SJCRH30 (cell line): ENCODE results near the gene TSPAN11. TPM values are rescaled to one million over a fixed set of nuclear protein-coding genes. Genes with fewer than 3 reads are reported as not detected.

ENCODE experiments used
- DNase-seq, 2 experiments: peaks; one replicate each; pipeline ENCODE4 v3.0.0-alpha.2; 2015 to 2020
- H3K27ac ChIP-seq: fragments of 250-450 bp; sonication (Bioruptor Pico); 2 replicates; pipeline ENCODE4 v1.5.1; 2020; ENCODE audit warnings: mild to moderate bottlenecking, moderate library complexity
- H3K27me3 ChIP-seq: fragments of 250-450 bp; sonication (Bioruptor Pico); 2 replicates; pipeline ENCODE4 v1.5.1; 2020; ENCODE audit warnings: mild to moderate bottlenecking, moderate library complexity
- H3K36me3 ChIP-seq: fragments of 250-450 bp; sonication (Bioruptor Pico); 2 replicates; pipeline ENCODE4 v1.5.1; 2020; ENCODE audit warnings: mild to moderate bottlenecking, moderate library complexity
- H3K4me1 ChIP-seq: fragments of 250-450 bp; sonication (Bioruptor Pico); 2 replicates; pipeline ENCODE4 v1.5.1; 2020; ENCODE audit warnings: mild to moderate bottlenecking, moderate library complexity
- H3K4me3 ChIP-seq: fragments of 250-450 bp; sonication (Bioruptor Pico); 2 replicates; pipeline ENCODE4 v1.5.1; 2020; ENCODE audit warnings: mild to moderate bottlenecking, moderate library complexity
- H3K9me3 ChIP-seq: fragments of 250-450 bp; sonication (Bioruptor Pico); replicated peaks from 2 replicates; pipeline ENCODE4 v1.5.1; 2020; ENCODE audit warnings: mild to moderate bottlenecking, moderate library complexity
- total RNA-seq: library from RNA; depleted of rRNA; stranded (reverse); fragments of >200 nt; shearing (Covaris generic); gene quantifications from 2 replicates; pipeline ENCODE4 v1.2.3, GENCODE V29; 2014

Gene TSPAN11
- total RNA-seq, 1 experiment from 2014 or later: 6.5 TPM

GRCh38 chr12:30991466-30991865 lies 64.9 kb downstream of the TSPAN11 start:
- no peak for DNase-seq
- Histone ChIP-seq H3K4me3 (no peak overlapping the region), H3K4me1 (peaks cover 11% of the 10 kb centered on the region)

DNA sequence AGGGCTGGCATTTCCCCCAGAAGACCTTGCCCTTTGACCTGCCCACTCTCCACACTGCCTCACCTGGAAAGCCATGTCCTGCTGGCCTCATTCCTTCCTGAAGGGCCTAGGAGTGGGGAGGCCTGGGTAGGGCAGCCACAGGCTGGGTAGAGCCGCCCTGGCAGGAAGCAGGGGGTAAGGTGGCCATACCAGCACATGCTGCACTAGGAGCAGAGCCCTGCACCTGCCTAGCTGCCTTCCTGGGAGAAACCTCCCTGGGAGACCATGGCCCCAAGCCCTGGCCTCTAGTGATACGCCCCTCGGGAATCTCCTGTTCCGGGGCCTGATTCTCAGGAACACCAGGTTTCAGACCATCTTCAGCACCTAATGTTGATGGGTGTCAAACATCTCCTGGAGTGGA lies 65.8 kb downstream of the TSPAN11 start:
- no peak overlapping the region for H3K4me3 ChIP-seq
- peaks cover 20% of the 10 kb centered on the region for H3K4me1 ChIP-seq
- no peaks in the 10 kb centered on the region for H3K27me3 ChIP-seq
- no peak overlapping the region for H3K27ac ChIP-seq
- no peak for DNase-seq
- no peaks in the 10 kb centered on the region for H3K36me3 ChIP-seq
- no peaks in the 10 kb centered on the region for H3K9me3 ChIP-seq

More at GRCh38 chr12:30991466-30991865, 64.9 kb downstream of the TSPAN11 start:
- Histone ChIP-seq H3K9me3 (no peaks in the 10 kb centered on the region), H3K27ac (no peak overlapping the region), H3K27me3 (no peaks in the 10 kb centered on the region), H3K36me3 (no peaks in the 10 kb centered on the region)

- no peak for DNase-seq
- no peaks in the 10 kb centered on the region for H3K36me3 ChIP-seq
- H3K4me1 ChIP-seq: peaks cover 20% of the 10 kb centered on the region
- no peaks in the 10 kb centered on the region for H3K9me3 ChIP-seq
- no peak overlapping the region for H3K4me3 ChIP-seq
- no peaks in the 10 kb centered on the region for H3K27me3 ChIP-seq
- no peak overlapping the region for H3K27ac ChIP-seq
Observed at GRCh38 chr12:30993766-30994165, 67.2 kb downstream of the TSPAN11 start.

DNA sequence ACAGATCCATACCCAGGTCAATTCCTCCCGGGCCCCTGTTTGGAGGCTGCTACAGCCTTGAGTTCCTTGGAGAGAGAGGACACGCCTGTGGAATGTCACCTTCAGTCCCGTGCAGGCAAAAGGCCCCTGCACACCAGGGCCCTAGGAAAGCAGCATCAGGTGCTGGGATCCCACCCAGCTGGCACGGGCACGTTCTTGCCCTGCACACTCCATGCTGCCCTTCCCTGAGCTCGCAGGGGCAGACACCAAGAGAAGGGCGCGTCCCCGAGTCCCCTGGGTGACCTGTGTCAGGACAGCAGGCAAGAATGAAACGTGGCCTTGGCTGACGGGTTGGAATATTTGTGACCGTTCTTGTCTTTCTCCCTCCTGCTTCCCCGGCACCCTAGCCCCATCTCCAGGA lies 67.7 kb downstream of the TSPAN11 start:
- Histone ChIP-seq H3K9me3 (no peaks in the 10 kb centered on the region), H3K27me3 (no peaks in the 10 kb centered on the region)

DNA sequence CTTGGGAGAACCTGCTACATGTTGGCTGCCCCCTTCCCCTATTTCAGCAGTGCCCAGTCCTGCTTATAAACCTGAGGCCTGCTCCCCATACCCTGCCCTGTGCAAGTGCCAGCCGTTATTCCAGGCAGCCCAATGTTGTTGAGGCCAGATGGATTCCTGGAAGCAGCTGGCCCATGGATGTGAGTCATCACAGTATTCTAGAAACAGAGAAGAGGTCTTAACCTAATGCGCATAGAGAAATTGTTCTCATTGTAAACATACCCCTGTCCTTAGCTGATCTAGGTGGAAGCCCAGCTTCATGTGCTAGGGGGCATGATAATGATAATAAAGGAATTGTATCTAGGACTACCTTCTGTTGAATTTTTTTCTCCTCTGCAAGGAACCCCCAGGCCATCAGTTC lies 69.7 kb downstream of the TSPAN11 start:
- Histone ChIP-seq H3K9me3 (no peaks in the 10 kb centered on the region), H3K36me3 (no peaks in the 10 kb centered on the region), H3K4me3 (no peak overlapping the region), H3K27ac (peak overlapping the region; percentile 77), H3K4me1 (peaks cover 24% of the 10 kb centered on the region), H3K27me3 (no peaks in the 10 kb centered on the region)
- DNase-seq: peak; percentile 78 to 86

More for the DNA sequence above, 67.7 kb downstream of the TSPAN11 start:
- no peak overlapping the region for H3K4me3 ChIP-seq
- no peak overlapping the region for H3K27ac ChIP-seq
- peaks cover 20% of the 10 kb centered on the region for H3K4me1 ChIP-seq
- no peak for DNase-seq
- H3K36me3 ChIP-seq: no peaks in the 10 kb centered on the region

DNA sequence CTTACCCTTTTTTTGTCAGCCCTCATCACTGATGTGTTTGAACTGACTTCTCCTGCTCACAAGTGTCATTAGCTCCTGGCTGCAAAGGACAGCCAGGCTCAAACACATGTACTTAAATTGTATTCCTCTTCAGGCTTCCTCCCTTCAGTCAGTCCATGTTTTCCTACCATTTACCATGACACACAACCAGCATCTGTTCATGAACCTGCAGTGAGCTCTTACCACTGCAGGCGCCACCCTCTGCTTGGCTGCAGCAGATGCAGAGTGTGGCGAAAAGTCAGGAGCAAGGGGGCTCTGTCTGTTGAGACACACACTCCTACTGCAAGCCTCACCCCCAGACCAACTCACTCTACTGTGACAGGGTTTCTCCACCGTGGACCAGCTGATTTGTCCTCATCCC lies 70.2 kb downstream of the TSPAN11 start:
- DNase-seq: peak; percentile 40 to 58
- peaks cover 24% of the 10 kb centered on the region for H3K4me1 ChIP-seq
- H3K27ac ChIP-seq: peak overlapping the region; percentile 77
- H3K4me3 ChIP-seq: no peak overlapping the region
- no peaks in the 10 kb centered on the region for H3K36me3 ChIP-seq
- no peaks in the 10 kb centered on the region for H3K27me3 ChIP-seq
- H3K9me3 ChIP-seq: no peaks in the 10 kb centered on the region

GRCh38 chr12:30997685-30998440 lies 71.3 kb downstream of the TSPAN11 start:
- Histone ChIP-seq H3K4me1 (peaks cover 24% of the 10 kb centered on the region), H3K27ac (no peak overlapping the region), H3K27me3 (no peaks in the 10 kb centered on the region), H3K36me3 (no peaks in the 10 kb centered on the region), H3K4me3 (no peak overlapping the region), H3K9me3 (no peaks in the 10 kb centered on the region)
- no peak for DNase-seq

GRCh38 chr12:30999011-30999410 lies 72.5 kb downstream of the TSPAN11 start:
- H3K4me1 ChIP-seq: peaks cover 24% of the 10 kb centered on the region

DNA sequence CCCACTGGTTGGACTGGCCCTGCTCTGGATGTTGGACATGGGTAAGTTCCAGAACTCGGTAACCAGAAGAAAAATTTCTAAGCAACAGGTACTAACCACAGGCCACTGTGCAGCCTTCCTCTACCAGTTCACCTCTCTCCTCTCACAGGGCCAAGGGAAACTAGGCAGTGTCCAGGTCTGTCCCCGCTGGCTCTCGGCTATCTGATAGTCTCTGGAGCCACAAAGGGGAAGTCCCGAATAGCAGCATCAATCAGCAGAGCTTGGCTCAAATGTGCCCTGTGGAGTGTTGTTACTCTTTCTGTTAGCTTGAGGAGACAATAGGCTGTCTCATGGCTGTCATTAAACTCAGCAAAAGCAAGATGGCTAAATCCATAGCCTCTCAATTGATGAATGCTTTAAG lies 73.2 kb downstream of the TSPAN11 start:
- Histone ChIP-seq H3K9me3 (no peaks in the 10 kb centered on the region), H3K4me1 (peaks cover 25% of the 10 kb centered on the region), H3K4me3 (no peak overlapping the region), H3K36me3 (no peaks in the 10 kb centered on the region), H3K27me3 (no peaks in the 10 kb centered on the region), H3K27ac (no peak overlapping the region)
- no peak for DNase-seq

More at GRCh38 chr12:30999011-30999410, 72.5 kb downstream of the TSPAN11 start:
- no peak for DNase-seq
- Histone ChIP-seq H3K36me3 (no peaks in the 10 kb centered on the region), H3K27me3 (no peaks in the 10 kb centered on the region), H3K27ac (no peak overlapping the region), H3K4me3 (no peak overlapping the region), H3K9me3 (no peaks in the 10 kb centered on the region)

DNA sequence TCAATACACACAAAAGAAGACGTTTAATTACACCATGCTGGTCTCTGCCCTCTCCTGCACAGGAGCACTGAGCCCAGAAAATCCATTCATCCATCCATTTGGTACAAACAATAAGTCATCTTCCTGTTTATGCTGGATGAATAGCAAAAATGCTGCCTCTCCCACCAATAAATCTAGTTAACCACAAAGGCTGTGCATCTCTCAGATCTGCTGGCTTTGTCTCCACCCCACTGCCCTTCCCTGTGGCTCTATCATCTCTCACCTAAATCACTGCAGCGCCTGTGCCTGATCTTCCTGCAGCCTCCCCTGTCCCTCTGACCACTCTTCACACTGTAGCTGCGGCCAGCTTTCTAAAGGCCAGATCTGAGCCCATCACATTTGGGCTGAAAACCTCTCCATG lies 74.2 kb downstream of the TSPAN11 start:
- Histone ChIP-seq H3K27ac (no peak overlapping the region), H3K36me3 (no peaks in the 10 kb centered on the region), H3K27me3 (no peaks in the 10 kb centered on the region), H3K4me1 (peaks cover 33% of the 10 kb centered on the region), H3K9me3 (no peaks in the 10 kb centered on the region), H3K4me3 (no peak overlapping the region)
- DNase-seq: no peak

GRCh38 chr12:31001581-31002360 lies 75.2 kb downstream of the TSPAN11 start:
- H3K36me3 ChIP-seq: no peaks in the 10 kb centered on the region
- H3K27ac ChIP-seq: no peak overlapping the region
- H3K9me3 ChIP-seq: no peaks in the 10 kb centered on the region
- no peaks in the 10 kb centered on the region for H3K27me3 ChIP-seq
- DNase-seq: no peak
- no peak overlapping the region for H3K4me3 ChIP-seq
- peaks cover 31% of the 10 kb centered on the region for H3K4me1 ChIP-seq

- Histone ChIP-seq H3K9me3 (no peaks in the 10 kb centered on the region), H3K36me3 (no peaks in the 10 kb centered on the region), H3K27ac (no peak overlapping the region), H3K4me3 (no peak overlapping the region), H3K27me3 (no peaks in the 10 kb centered on the region), H3K4me1 (peaks cover 31% of the 10 kb centered on the region)
- no peak for DNase-seq
Observed at GRCh38 chr12:31002361-31002725, 75.8 kb downstream of the TSPAN11 start.

DNA sequence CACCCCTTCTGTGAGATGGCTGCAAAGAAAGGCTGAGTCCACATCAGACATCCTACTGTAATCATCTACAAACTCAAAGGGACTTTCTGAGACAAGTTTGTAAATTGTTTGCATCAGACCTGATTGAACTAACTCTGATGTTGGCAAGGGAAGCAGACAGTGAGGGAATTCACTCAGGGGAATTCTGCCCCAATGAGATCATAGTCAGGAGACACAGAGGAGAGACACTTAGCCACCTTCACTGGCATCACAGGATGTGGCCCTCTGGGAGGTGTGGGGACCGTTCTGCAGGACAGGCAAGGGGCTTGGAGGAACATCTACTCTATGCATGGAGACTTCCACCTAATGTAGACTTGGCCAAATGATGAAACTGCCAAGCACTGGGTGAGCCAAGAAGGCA lies 76.5 kb downstream of the TSPAN11 start:
- peaks cover 36% of the 10 kb centered on the region for H3K4me1 ChIP-seq
- H3K27ac ChIP-seq: no peak overlapping the region
- no peaks in the 10 kb centered on the region for H3K9me3 ChIP-seq
- no peak for DNase-seq
- no peaks in the 10 kb centered on the region for H3K27me3 ChIP-seq
- no peaks in the 10 kb centered on the region for H3K36me3 ChIP-seq
- H3K4me3 ChIP-seq: no peak overlapping the region

DNA sequence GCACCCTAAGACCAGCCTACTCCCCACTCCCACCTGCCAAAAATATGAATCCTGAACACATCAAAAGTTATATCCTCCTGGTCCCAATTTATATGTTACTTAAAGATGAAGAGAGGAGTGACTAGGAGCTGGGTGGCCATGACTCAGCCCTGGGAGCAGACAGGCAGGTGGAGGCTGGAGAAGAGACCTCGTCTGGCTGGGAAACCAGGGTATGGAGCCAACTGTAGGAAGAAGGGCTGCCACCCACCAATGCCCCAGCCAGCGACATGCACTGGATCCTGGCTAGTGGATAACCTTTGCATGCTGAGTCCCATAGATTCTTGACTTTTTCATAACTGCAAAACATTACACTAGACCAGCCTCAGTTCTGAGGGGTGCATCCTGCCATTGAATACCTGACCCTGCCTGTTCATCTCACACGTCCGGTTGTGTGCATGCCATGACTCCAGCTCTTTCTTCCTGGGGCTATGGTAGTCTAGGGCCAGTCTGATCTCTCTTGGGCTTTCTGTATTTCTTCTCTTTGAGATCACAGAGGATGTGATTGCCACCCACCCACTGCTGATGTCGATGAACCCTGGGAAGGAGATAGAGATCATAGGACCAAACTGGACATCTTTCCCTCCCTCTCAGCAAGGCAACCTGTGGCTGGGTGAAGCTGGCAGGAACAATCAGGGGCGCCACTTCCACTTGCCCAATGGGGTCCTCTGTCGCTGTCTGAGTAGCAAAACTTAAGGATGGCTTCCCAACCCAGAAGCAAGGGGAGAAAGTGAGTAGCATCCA lies 77.5 kb downstream of the TSPAN11 start:
- no peaks in the 10 kb centered on the region for H3K9me3 ChIP-seq
- no peak overlapping the region for H3K4me3 ChIP-seq
- H3K4me1 ChIP-seq: peaks cover 40% of the 10 kb centered on the region
- H3K36me3 ChIP-seq: no peaks in the 10 kb centered on the region
- no peak overlapping the region for H3K27ac ChIP-seq
- no peak for DNase-seq
- no peaks in the 10 kb centered on the region for H3K27me3 ChIP-seq

DNA sequence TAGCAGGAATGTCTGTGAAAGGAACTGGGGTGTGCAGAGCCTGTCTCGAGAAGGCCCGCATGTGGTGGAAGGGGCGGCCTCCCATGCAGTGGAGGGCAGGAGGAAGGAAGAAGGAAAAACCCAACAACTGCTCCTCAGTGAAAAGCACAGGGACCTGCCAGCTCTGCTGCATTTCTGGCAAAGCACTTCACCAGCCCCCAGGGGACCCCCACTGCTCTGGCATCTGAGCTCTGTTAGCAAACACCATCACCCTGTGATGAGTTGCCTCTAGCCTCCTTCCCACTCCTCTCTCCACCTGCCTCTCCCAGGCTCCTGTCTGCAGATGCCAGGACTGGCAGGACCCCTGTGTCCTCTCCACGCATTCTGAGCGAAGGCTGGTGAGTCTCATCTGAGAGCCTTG lies 78.1 kb downstream of the TSPAN11 start:
- no peak for DNase-seq
- Histone ChIP-seq H3K27ac (no peak overlapping the region), H3K4me3 (no peak overlapping the region), H3K4me1 (peaks cover 40% of the 10 kb centered on the region), H3K27me3 (no peaks in the 10 kb centered on the region), H3K9me3 (no peaks in the 10 kb centered on the region), H3K36me3 (no peaks in the 10 kb centered on the region)
